GM19035 (cell line): ENCODE data around the gene NFIL3.
"Not testable (repeated sequence)": the region's sequence is repeated elsewhere in the genome, so short reads cannot be mapped to it uniquely, and the experiment has no call there.

Experiments
- ATAC-seq: cut with Tn5 transposase; IDR thresholded peaks from one replicate; pipeline ENCODE4 v1.9.1; 2021; ENCODE audit not compliant: unreplicated experiment

Gene NFIL3

GRCh38 chr9:91423785-91424402 lies at the start of gene NFIL3:
Gene NFIL3 (minus strand): TSS chr9:91423832. CDS start chr9:91410734, 13,098 bp downstream.
- peak; percentile 84 for ATAC-seq

- not testable (repeated sequence) for ATAC-seq
These were observed 47.9 kb upstream of the NFIL3 start for GRCh38 chr9:91471524-91471923.

- no peak for ATAC-seq
These were observed 41.8 kb upstream of the NFIL3 start for GRCh38 chr9:91465420-91465819.

GRCh38 chr9:91458906-91459305 lies 35.3 kb upstream of the NFIL3 start:
- no peak for ATAC-seq

GRCh38 chr9:91452844-91453243 lies 29.2 kb upstream of the NFIL3 start:
- no peak for ATAC-seq

GRCh38 chr9:91451431-91452270 lies 28.0 kb upstream of the NFIL3 start:
- no peak for ATAC-seq

- no peak for ATAC-seq
These were observed 21.5 kb upstream of the NFIL3 start for GRCh38 chr9:91445135-91445534.

GRCh38 chr9:91443994-91444392 lies 20.4 kb upstream of the NFIL3 start:
- no peak for ATAC-seq

GRCh38 chr9:91443321-91443993 lies 19.8 kb upstream of the NFIL3 start:
- no peak for ATAC-seq

GRCh38 chr9:91436841-91437240 lies 13.2 kb upstream of the NFIL3 start:
- ATAC-seq: no peak

- ATAC-seq: no peak
These were observed 9.5 kb upstream of the NFIL3 start for GRCh38 chr9:91433180-91433579.

GRCh38 chr9:91431485-91431884 lies 7.9 kb upstream of the NFIL3 start:
- ATAC-seq: no peak

- ATAC-seq: no peak
These were observed 5.9 kb upstream of the NFIL3 start for GRCh38 chr9:91429501-91429900.

- no peak for ATAC-seq
These were observed 5.3 kb upstream of the NFIL3 start for GRCh38 chr9:91428927-91429351.

GRCh38 chr9:91428436-91428835 lies 4.8 kb upstream of the NFIL3 start:
- no peak for ATAC-seq

- ATAC-seq: no peak
These were observed 4.2 kb upstream of the NFIL3 start for GRCh38 chr9:91427873-91428272.

GRCh38 chr9:91426123-91426745 lies 2.6 kb upstream of the NFIL3 start:
- no peak for ATAC-seq

GRCh38 chr9:91425271-91425670 lies 1.6 kb upstream of the NFIL3 start:
- ATAC-seq: no peak

GRCh38 chr9:91424403-91425176 lies 958 bp upstream of the NFIL3 start:
- ATAC-seq: no peak
